Loucy (cell line): ENCODE measurements around the gene IFI6.
"Not testable (repeated sequence)": the region's sequence is repeated elsewhere in the genome, so short reads cannot be mapped to it uniquely, and the experiment has no call there.

Source experiments
- EZH2phosphoT487 ChIP-seq: fragments of 200-600 bp; IDR thresholded peaks from 2 replicates; pipeline ENCODE4 v1.6.1; 2018; ENCODE audit warnings: antibody characterized with exemption, mild to moderate bottlenecking, moderate library complexity, borderline replicate concordance
- TF ChIP-seq, protein P1 (sequence below): fragments of 200-600 bp; sonication (generic); conservative IDR thresholded peaks from 2 replicates; pipeline ENCODE4 v1.5.1; 2014; ENCODE audit warnings: mild to moderate bottlenecking, antibody characterized with exemption, low read length

DNA sequence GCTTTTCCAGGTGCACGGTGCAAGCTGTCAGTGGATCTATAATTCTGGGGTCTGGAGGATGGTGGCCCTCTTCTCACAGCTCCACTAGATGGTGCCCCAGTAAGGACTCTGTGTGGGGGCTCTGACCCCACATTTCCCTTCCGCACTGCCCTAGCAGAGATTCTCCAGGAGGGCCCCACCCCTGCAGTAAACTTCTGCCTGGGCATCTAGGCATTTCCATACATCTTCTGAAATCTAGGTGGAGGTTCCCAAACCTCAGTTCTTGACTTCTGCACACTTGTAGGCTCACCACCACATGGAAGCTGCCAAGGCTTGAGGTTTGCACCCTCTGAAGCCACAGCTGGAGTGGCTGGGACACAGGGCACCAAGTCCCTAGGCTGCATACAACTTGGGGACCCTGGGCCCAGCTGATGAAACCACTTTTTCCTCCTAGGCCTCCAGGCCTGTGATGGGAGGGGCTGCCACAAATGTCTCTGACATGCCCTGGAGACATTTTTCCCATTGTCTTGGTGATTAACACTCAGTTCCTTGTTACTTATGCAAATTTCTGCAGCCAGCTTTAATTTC lies 8.3 kb upstream of the IFI6 start:
- TF ChIP-seq, protein P1, sequence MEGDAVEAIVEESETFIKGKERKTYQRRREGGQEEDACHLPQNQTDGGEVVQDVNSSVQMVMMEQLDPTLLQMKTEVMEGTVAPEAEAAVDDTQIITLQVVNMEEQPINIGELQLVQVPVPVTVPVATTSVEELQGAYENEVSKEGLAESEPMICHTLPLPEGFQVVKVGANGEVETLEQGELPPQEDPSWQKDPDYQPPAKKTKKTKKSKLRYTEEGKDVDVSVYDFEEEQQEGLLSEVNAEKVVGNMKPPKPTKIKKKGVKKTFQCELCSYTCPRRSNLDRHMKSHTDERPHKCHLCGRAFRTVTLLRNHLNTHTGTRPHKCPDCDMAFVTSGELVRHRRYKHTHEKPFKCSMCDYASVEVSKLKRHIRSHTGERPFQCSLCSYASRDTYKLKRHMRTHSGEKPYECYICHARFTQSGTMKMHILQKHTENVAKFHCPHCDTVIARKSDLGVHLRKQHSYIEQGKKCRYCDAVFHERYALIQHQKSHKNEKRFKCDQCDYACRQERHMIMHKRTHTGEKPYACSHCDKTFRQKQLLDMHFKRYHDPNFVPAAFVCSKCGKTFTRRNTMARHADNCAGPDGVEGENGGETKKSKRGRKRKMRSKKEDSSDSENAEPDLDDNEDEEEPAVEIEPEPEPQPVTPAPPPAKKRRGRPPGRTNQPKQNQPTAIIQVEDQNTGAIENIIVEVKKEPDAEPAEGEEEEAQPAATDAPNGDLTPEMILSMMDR, result not testable (repeated sequence)
- TF ChIP-seq EZH2phosphoT487, result not testable (repeated sequence)
